Stimulated activated CD8-positive, alpha-beta memory T cell treated with anti-CD3 and anti-CD28 coated beads, Interleukin-4, amount 100 ng/mL, for 4 hours (primary cell): Measurements from ENCODE around the gene GNGT2.
"Not testable (repeated sequence)": the region's sequence is repeated elsewhere in the genome, so short reads cannot be mapped to it uniquely, and the experiment has no call there.

ENCODE experiments used
- DNase-seq, 2 donors: peaks; one replicate each; pipeline ENCODE4 v3.0.0-alpha.2; 2020; ENCODE audit warnings: low read depth in 2 of 2, low spot score in 1 of 2

GNGT2 gene

GRCh38 chr17:49180303-49180702 is 30.1 kb downstream of the GNGT2 start:
- DNase-seq: peak; percentile 23 to 48

GRCh38 chr17:49175978-49176377 is 34.4 kb downstream of the GNGT2 start:
- DNase-seq: not testable (repeated sequence)

- DNase-seq: not testable (repeated sequence)
Measured at GRCh38 chr17:49170711-49171110, 39.7 kb downstream of the GNGT2 start.

GRCh38 chr17:49170216-49170615 is 40.2 kb downstream of the GNGT2 start:
- DNase-seq: no peak

GRCh38 chr17:49168706-49169105 is 41.7 kb downstream of the GNGT2 start:
- DNase-seq: no peak

GRCh38 chr17:49165143-49165542 is 45.2 kb downstream of the GNGT2 start:
- no peak for DNase-seq

- DNase-seq: no peak
Measured at GRCh38 chr17:49162866-49163265, 47.5 kb downstream of the GNGT2 start.

- no peak for DNase-seq
Measured at GRCh38 chr17:49157784-49158183, 52.6 kb downstream of the GNGT2 start.

GRCh38 chr17:49156256-49156655 is 54.1 kb downstream of the GNGT2 start:
- DNase-seq: no peak
